Endothelial cell of umbilical vein (primary cell): ENCODE measurements around the gene CARD11.

Source experiments
- EZH2 ChIP-seq: IDR thresholded peaks from 2 replicates; pipeline ENCODE4 v1.6.1; 2012; ENCODE audit warnings: borderline replicate concordance, low read depth, mild to moderate bottlenecking, moderate library complexity, low read length, inconsistent platforms; ENCODE audit not compliant: severe bottlenecking
- FOS ChIP-seq: IDR thresholded peaks from 2 replicates; pipeline ENCODE4 v1.6.1; 2011; ENCODE audit warnings: mild to moderate bottlenecking, low read length, moderate library complexity, borderline replicate concordance; ENCODE audit not compliant: insufficient read depth
- GATA2 ChIP-seq: IDR thresholded peaks from 2 replicates; pipeline ENCODE4 v1.7.0; 2011; ENCODE audit warnings: low read depth, mild to moderate bottlenecking, moderate library complexity, mixed read lengths, low read length; ENCODE audit not compliant: insufficient read length, insufficient read depth
- JUN ChIP-seq: IDR thresholded peaks from 2 replicates; pipeline ENCODE4 v1.6.1; 2011; ENCODE audit warnings: borderline replicate concordance, low read depth; ENCODE audit not compliant: insufficient read length, insufficient read depth
- MYC ChIP-seq: IDR thresholded peaks from one replicate; pipeline ENCODE4 v1.6.1; 2011; ENCODE audit warnings: mild to moderate bottlenecking, low read depth, low read length
- POLR2A ChIP-seq: IDR thresholded peaks from 2 replicates; pipeline ENCODE4 v1.6.1; 2012; ENCODE audit warnings: low read depth, mild to moderate bottlenecking, control low read depth, low read length
- POLR2AphosphoS5 ChIP-seq: IDR thresholded peaks from 2 replicates; pipeline ENCODE4 v1.6.1; 2012; ENCODE audit warnings: low read depth, mild to moderate bottlenecking, control low read depth, low read length, moderate library complexity; ENCODE audit not compliant: insufficient read depth
- TF ChIP-seq, protein P1 (sequence below), 2 donors: IDR thresholded peaks; 1 replicate in 1 of 2; 2 replicates in 1 of 2; pipeline ENCODE4 v1.5.1; 2011; ENCODE audit warnings: low read length in 2 of 2, mild to moderate bottlenecking in 2 of 2, moderate library complexity in 2 of 2, control low read depth in 1 of 2, inconsistent platforms in 1 of 2, low read depth in 1 of 2; ENCODE audit not compliant: insufficient read depth in 1 of 2; ENCODE audit errors: extremely low read depth in 1 of 2
- TF ChIP-seq, protein P2 (sequence below): IDR thresholded peaks from 2 replicates; pipeline ENCODE4 v1.6.1; 2011; ENCODE audit not compliant: insufficient read depth, insufficient read length

DNA sequence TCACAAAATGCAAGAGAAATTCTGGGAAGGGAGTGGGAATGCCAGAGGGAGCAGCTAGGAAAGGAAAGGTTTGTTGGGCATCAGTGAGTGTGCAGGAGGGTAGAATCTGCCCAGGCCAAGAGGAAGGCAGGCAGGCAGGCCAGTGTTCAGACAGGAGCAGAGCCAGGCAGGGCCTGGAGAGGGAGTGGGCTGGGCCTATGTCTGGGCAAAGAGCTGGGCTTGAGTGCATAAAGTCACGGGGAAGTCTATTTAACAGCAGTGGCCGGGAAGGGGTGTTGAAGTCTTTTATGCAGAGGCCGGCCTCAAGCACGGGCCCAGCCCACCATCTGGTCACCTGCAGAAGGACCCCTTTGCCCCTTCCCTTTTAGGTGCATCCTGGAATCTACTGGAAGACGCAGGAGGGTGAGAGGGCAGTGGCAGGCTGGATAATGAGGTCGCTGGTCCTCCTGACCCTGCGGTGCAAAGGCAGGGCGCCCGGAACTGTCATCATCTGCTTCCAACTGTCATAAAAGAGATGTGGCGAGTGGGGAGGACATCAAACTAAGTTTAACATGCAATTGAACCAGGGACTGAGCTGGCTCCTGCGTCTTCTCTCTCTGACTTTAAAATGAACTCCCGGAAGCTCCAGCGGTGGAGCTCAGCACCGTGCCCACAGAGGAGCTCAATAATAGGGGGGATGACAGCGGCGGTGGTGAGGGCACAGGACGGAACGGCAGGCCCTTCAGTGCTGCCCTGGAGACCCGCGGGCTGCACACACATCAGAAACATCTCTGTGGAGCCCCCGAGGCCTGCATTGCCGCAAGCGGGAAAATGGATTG, 29.5 kb downstream of the CARD11 start:
- TF ChIP-seq EZH2 = no peak
- TF ChIP-seq, protein P1, sequence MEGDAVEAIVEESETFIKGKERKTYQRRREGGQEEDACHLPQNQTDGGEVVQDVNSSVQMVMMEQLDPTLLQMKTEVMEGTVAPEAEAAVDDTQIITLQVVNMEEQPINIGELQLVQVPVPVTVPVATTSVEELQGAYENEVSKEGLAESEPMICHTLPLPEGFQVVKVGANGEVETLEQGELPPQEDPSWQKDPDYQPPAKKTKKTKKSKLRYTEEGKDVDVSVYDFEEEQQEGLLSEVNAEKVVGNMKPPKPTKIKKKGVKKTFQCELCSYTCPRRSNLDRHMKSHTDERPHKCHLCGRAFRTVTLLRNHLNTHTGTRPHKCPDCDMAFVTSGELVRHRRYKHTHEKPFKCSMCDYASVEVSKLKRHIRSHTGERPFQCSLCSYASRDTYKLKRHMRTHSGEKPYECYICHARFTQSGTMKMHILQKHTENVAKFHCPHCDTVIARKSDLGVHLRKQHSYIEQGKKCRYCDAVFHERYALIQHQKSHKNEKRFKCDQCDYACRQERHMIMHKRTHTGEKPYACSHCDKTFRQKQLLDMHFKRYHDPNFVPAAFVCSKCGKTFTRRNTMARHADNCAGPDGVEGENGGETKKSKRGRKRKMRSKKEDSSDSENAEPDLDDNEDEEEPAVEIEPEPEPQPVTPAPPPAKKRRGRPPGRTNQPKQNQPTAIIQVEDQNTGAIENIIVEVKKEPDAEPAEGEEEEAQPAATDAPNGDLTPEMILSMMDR (IDR thresholded peaks at IDR 0.05; ENCODE audit: extremely low read depth in 1 of 2, insufficient read depth in 1 of 2, low read depth in 1 of 2, low read length in 2 of 2) = no peak
- no peak for TF ChIP-seq MYC
- TF ChIP-seq POLR2AphosphoS5 = no peak
- no peak for TF ChIP-seq POLR2A
- TF ChIP-seq, protein P2, sequence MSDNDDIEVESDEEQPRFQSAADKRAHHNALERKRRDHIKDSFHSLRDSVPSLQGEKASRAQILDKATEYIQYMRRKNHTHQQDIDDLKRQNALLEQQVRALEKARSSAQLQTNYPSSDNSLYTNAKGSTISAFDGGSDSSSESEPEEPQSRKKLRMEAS = no peak
- no peak for TF ChIP-seq JUN
- no peak for TF ChIP-seq GATA2
- TF ChIP-seq FOS = no peak
